GM12878 (cell line): ENCODE results near the gene CDH7. TPM values are rescaled to one million over a fixed set of nuclear protein-coding genes. Genes with fewer than 3 reads are reported as not detected.

Experiments
- ATAC-seq: fragments of 200-7000 bp; cut with Tn5 transposase; 3 replicates; pipeline ENCODE4 v1.9.1; 2020; ENCODE audit warnings: mild to moderate bottlenecking, moderate library complexity
- BruUV-seq: library from RNA; stranded (reverse); fragments of 400-500 nt; replicated peaks from 2 replicates; lab custom pipeline; 2021; lab: Mats Ljungman, UMichigan
- CTCF ChIA-PET: fragments of 300-600 bp; sonication (Branson Sonifier 250); formaldehyde crosslinking; extraction: SDS; loops from one replicate; lab custom pipeline; 2021; ENCODE audit warnings: inconsistent platforms; lab: Yijun Ruan, JAX
- POLR2A ChIA-PET: fragments of 350-600 bp; formaldehyde crosslinking; extraction: SDS; loops from one replicate; lab custom pipeline; 2021; ENCODE audit warnings: inconsistent platforms; lab: Charles Lee
- RAD21 ChIA-PET: fragments of 300-600 bp; sonication (Branson Sonifier 250); formaldehyde crosslinking; loops from one replicate; lab custom pipeline; 2023; ENCODE audit warnings: antibody characterized with exemption; ENCODE audit not compliant: unreplicated experiment; lab: Charles Lee
- SMC1A ChIA-PET: fragments of 300-600 bp; sonication (Branson Sonifier 250); formaldehyde crosslinking; loops from one replicate; lab custom pipeline; 2023; ENCODE audit not compliant: unreplicated experiment, uncharacterized antibody; lab: Charles Lee
- DNase-seq: peaks from one replicate; pipeline ENCODE4 v3.0.0-alpha.2; 2011; ENCODE audit warnings: low read depth, low spot score
- FAIRE-seq: peaks from 3 replicates; lab custom pipeline; 2011; peaks lifted over from hg19 to GRCh38; lab: Jason Lieb, UNC
- H2AFZ ChIP-seq: 2 replicates; pipeline ENCODE4 v1.6.0; 2011; ENCODE audit warnings: low read depth, low read length, control low read depth; ENCODE audit not compliant: control insufficient read depth
- H3K27ac ChIP-seq: 2 replicates; pipeline ENCODE4 v1.5.1; 2011; ENCODE audit warnings: control low read depth; ENCODE audit not compliant: control insufficient read depth, insufficient read depth
- H3K27me3 ChIP-seq, 2 experiments: replicated peaks in 1 of 2; 2 replicates each; pipeline versions ENCODE4 v1.6.0 to v1.6.1; 2011; ENCODE audit warnings: low read length in 1 of 2; ENCODE audit not compliant: control insufficient read depth in 2 of 2, insufficient read depth in 2 of 2
- H3K36me3 ChIP-seq, 2 experiments: 2 replicates each; pipeline ENCODE4 v1.5.1; 2011; ENCODE audit warnings: low read length in 1 of 2; ENCODE audit not compliant: control insufficient read depth in 2 of 2, insufficient read depth in 2 of 2
- H3K4me1 ChIP-seq: 2 replicates; pipeline ENCODE4 v1.6.1; 2011; ENCODE audit warnings: mild to moderate bottlenecking, low read length, moderate library complexity, mixed read lengths; ENCODE audit not compliant: control insufficient read depth, insufficient read depth
- H3K4me2 ChIP-seq: 2 replicates; pipeline ENCODE4 v1.6.0; 2011; ENCODE audit warnings: control low read depth; ENCODE audit not compliant: control insufficient read depth, insufficient read depth
- H3K4me3 ChIP-seq: fragments of 200-600 bp; sonication (generic); 2 replicates; pipeline ENCODE4 v1.5.1; 2016
- H3K79me2 ChIP-seq: 2 replicates; pipeline ENCODE4 v1.6.0; 2011; ENCODE audit warnings: low read length; ENCODE audit not compliant: control insufficient read depth, insufficient read depth
- H3K9ac ChIP-seq: 2 replicates; pipeline ENCODE4 v1.8.0; 2011; ENCODE audit warnings: low read length, control low read depth, mixed read lengths; ENCODE audit not compliant: control insufficient read depth, insufficient read depth
- H3K9me3 ChIP-seq: replicated peaks from 3 replicates; pipeline ENCODE4 v1.5.1; 2011; ENCODE audit warnings: mild to moderate bottlenecking, low read length; ENCODE audit not compliant: control insufficient read depth, insufficient read depth
- H4K20me1 ChIP-seq: 2 replicates; pipeline ENCODE4 v1.6.0; 2011; ENCODE audit not compliant: control insufficient read depth, insufficient read depth
- DPF2 ChIP-seq: fragments of 450-650 bp; IDR thresholded peaks from 2 replicates; pipeline ENCODE4 v1.6.1; 2017; ENCODE audit warnings: mild to moderate bottlenecking
- ETV6 ChIP-seq, 2 experiments: fragments of 450-650 bp in 1 of 2; IDR thresholded peaks in 1 of 2; conservative IDR thresholded peaks in 1 of 2; 2 replicates each; pipeline ENCODE4 v1.6.1; 2014; ENCODE audit warnings: antibody characterized with exemption in 1 of 2, borderline replicate concordance in 1 of 2, low read depth in 1 of 2, mild to moderate bottlenecking in 1 of 2, moderate library complexity in 1 of 2
- IRF4 ChIP-seq: IDR thresholded peaks from 2 replicates; pipeline ENCODE4 v1.6.1; 2011; ENCODE audit warnings: low read depth, low read length
- JUNB ChIP-seq: IDR thresholded peaks from 2 replicates; pipeline ENCODE4 v1.6.1; 2016; ENCODE audit warnings: antibody characterized with exemption, mild to moderate bottlenecking
- MYB ChIP-seq: fragments of 150-350 bp; IDR thresholded peaks from 2 replicates; pipeline ENCODE4 v1.6.1; 2014; ENCODE audit warnings: mild to moderate bottlenecking, low read depth, low read length, borderline replicate concordance
- MYC ChIP-seq: IDR thresholded peaks from 2 replicates; pipeline ENCODE4 v1.6.1; 2011; ENCODE audit warnings: mild to moderate bottlenecking, low read length, moderate library complexity, inconsistent platforms; ENCODE audit not compliant: insufficient read depth, insufficient replicate concordance, insufficient read length, severe bottlenecking
- POU2F2 ChIP-seq: IDR thresholded peaks from 3 replicates; pipeline ENCODE4 v1.6.1; 2011; ENCODE audit warnings: low read depth, mild to moderate bottlenecking, low read length, borderline replicate concordance
- RAD51 ChIP-seq: fragments of 450-650 bp; IDR thresholded peaks from 2 replicates; pipeline ENCODE4 v1.6.1; 2016; ENCODE audit warnings: moderate library complexity, mild to moderate bottlenecking, inconsistent platforms
- SMARCA5 ChIP-seq: fragments of 450-650 bp; IDR thresholded peaks from 2 replicates; pipeline ENCODE4 v1.6.1; 2017; ENCODE audit warnings: mild to moderate bottlenecking
- ZNF622 ChIP-seq: fragments of 450-650 bp; IDR thresholded peaks from 2 replicates; pipeline ENCODE4 v1.6.1; 2017; ENCODE audit warnings: mild to moderate bottlenecking, inconsistent platforms
- ZZZ3 ChIP-seq: IDR thresholded peaks from 2 replicates; pipeline ENCODE4 v1.6.1; 2011; ENCODE audit warnings: low read depth; ENCODE audit not compliant: control insufficient read depth, insufficient read length
- WGBS: methylation state at CpG from one replicate; pipeline ENCODE4 v1.1.6; 2016; ENCODE audit warnings: low lambda C conversion rate; ENCODE audit not compliant: insufficient replicate concordance, insufficient coverage; ENCODE audit errors: missing lambda C conversion rate; 5-methylcytosine and 5-hydroxymethylcytosine counted together
- in situ Hi-C: fragments of 300-500 bp; cut with MboI; formaldehyde crosslinking; loops from 9 replicates; pipeline ENCODE4 v1.14.3; 2018; ENCODE audit warnings: mixed read lengths
- intact Hi-C: fragments of 100-400 bp; cut with micrococcal nuclease; formaldehyde crosslinking; loops from one replicate; pipeline ENCODE4 v1.14.2; 2022; ENCODE audit not compliant: unreplicated experiment
- polyA plus RNA-seq, 11 experiments: library from polyadenylated mRNA; depleted of rRNA in 4 of 11; unstranded in 6 of 11; stranded (reverse) in 5 of 11; fragments of >200 nt; fragmentation: Nextera tagmentation in 4 of 11; fragmentation: Illumina TruSeq in 1 of 11; extraction: Ambion mirVana in 4 of 11; extraction: Trizol in 1 of 11; gene quantifications; 1 replicate in 1 of 11; 2 replicates in 10 of 11; pipeline versions ENCODE4 v1.2.1 to v1.2.3, GENCODE V29; 2011 to 2016; ENCODE audit warnings: inconsistent platforms in 2 of 11, missing spikeins in 2 of 11, low read depth in 1 of 11
- total RNA-seq, 4 experiments: library from RNA; depleted of rRNA in 3 of 4; stranded (reverse); fragments of >200 nt in 3 of 4; fragmentation: Illumina TruSeq in 1 of 4; extraction: Trizol in 1 of 4; gene quantifications; 2 replicates each; pipeline versions ENCODE4 v1.2.1 to v1.2.3, GENCODE V29; 2013 to 2021

CDH7 gene
- total and polyA plus RNA-seq, 10 of the 15 experiments (the other 5 are each of a cell fraction or from before 2014, with no cell fraction given), result 0.03 TPM; not detected in 9

DNA sequence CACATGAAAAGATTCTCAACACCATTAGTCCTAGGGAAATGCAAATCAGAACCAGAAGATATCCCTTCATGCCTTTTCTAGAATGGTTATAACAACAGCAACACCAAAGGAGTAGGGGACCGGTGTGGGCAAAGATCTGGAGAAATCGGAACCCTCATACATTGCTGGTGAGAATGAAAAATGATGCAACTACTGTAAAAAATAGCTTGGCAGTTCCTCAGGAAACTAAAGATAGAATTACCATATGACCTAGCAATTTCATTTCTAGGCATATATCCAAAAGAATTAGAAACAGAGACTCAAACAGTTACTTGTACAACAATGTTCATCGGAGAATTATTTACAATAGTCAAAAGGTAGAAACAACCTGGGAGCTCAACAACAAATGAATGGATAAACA lies 29.2 kb upstream of the CDH7 start:
- in situ Hi-C loops (no loop called here), intact Hi-C loops (no loop called here)
- Histone ChIP-seq H3K36me3 (no peaks in the 10 kb centered on the region), H3K27me3 (no peaks in the 10 kb centered on the region), H3K4me2 (no peak overlapping the region), H3K4me3 (no peak overlapping the region), H3K27ac (no peak overlapping the region), H3K9me3 (no peaks in the 10 kb centered on the region), H3K79me2 (no peaks in the 10 kb centered on the region), H3K9ac (no peak overlapping the region), H4K20me1 (no peaks in the 10 kb centered on the region), H2AFZ (no peak overlapping the region), H3K4me1 (no peaks in the 10 kb centered on the region)
- no TSS peak for BruUV-seq
- SMC1A ChIA-PET, result no interaction called here
- WGBS, result 0% methylated on average over 3 of the region's 3 CpGs
- POLR2A ChIA-PET, result no interaction called here
- ATAC-seq (no peak), FAIRE-seq (no peak), DNase-seq (no peak)
- RAD21 ChIA-PET, result no interaction called here
- TF ChIP-seq MYB, result no peak
- no peak for TF ChIP-seq JUNB
- no peak for TF ChIP-seq POU2F2
- TF ChIP-seq ETV6 (conservative IDR thresholded peaks at IDR 0.05 in 1 of 2, IDR thresholded peaks at IDR 0.05 in 1 of 2; ENCODE audit: borderline replicate concordance in 1 of 2, low read depth in 1 of 2), result no peak
- no peak for TF ChIP-seq IRF4
- TF ChIP-seq MYC, result no peak
- no peak for TF ChIP-seq ZNF622
- TF ChIP-seq ZZZ3, result no peak
- no peak for TF ChIP-seq SMARCA5
- TF ChIP-seq RAD51, result no peak
- no peak for TF ChIP-seq DPF2
- CTCF ChIA-PET, result interaction anchor here (1.0 kb wide), 1 partner anchor 32 kb away, joined by 3 read pairs; no protein-coding TSS in a partner anchor
